ENCODE measurements around the gene MYBL2. TPM values are rescaled to one million over a fixed set of nuclear protein-coding genes. Genes with fewer than 3 reads are reported as not detected.

The MYBL2 gene
- total RNA-seq, 4 donors from 2014 or later: 0.20 TPM; not detected in 3

- whole genome bisulfite sequencing, 2 donors (ENCODE audit: low coverage in 1 of 2): 96% methylated on average over 4 of the region's 15 CpGs; no CpG with 5 or more reads in 1 of the 2 donors
- no peak overlapping the region for H3K27ac ChIP-seq
- no peaks in the 10 kb centered on the region for H3K4me1 ChIP-seq
- ATAC-seq: no peak
- TF ChIP-seq POLR2A (IDR thresholded peaks at IDR 0.05): no peak
- no peak for TF ChIP-seq POLR2AphosphoS5 (IDR thresholded peaks at IDR 0.05)
- TF ChIP-seq, protein P1, sequence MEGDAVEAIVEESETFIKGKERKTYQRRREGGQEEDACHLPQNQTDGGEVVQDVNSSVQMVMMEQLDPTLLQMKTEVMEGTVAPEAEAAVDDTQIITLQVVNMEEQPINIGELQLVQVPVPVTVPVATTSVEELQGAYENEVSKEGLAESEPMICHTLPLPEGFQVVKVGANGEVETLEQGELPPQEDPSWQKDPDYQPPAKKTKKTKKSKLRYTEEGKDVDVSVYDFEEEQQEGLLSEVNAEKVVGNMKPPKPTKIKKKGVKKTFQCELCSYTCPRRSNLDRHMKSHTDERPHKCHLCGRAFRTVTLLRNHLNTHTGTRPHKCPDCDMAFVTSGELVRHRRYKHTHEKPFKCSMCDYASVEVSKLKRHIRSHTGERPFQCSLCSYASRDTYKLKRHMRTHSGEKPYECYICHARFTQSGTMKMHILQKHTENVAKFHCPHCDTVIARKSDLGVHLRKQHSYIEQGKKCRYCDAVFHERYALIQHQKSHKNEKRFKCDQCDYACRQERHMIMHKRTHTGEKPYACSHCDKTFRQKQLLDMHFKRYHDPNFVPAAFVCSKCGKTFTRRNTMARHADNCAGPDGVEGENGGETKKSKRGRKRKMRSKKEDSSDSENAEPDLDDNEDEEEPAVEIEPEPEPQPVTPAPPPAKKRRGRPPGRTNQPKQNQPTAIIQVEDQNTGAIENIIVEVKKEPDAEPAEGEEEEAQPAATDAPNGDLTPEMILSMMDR (IDR thresholded peaks at IDR 0.05): no peak
- TF ChIP-seq EP300 (IDR thresholded peaks at IDR 0.05): no peak
- no peaks in the 10 kb centered on the region for H3K36me3 ChIP-seq
- H3K27me3 ChIP-seq: no peaks in the 10 kb centered on the region
- H3K4me3 ChIP-seq: no peak overlapping the region
- H3K9me3 ChIP-seq: no peaks in the 10 kb centered on the region
Measured at GRCh38 chr20:43711098-43711654, 44.3 kb downstream of the MYBL2 start.

DNA sequence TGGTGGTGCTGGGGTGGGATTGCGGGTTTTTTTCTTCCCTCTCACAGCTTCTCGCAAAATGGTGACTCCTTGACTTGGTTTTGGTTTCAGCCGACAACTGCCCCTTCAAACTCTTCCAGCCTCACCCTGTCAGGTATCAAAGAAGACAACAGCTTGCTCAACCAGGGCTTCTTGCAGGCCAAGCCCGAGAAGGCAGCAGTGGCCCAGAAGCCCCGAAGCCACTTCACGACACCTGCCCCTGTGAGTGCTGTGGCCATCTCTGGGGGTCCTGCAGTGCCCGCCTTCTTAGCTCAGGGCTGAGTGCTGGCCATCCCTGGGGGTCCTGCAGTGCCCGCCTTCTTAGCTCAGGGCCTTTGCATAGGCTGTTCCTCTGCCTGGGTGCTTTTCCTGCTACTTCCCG lies 48.1 kb downstream of the MYBL2 start:
- Histone ChIP-seq H3K27ac (no peak overlapping the region), H3K4me3 (no peak overlapping the region), H3K27me3 (no peaks in the 10 kb centered on the region), H3K9me3 (no peaks in the 10 kb centered on the region), H3K4me1 (no peaks in the 10 kb centered on the region), H3K36me3 (no peaks in the 10 kb centered on the region)
- WGBS, 2 donors (ENCODE audit: low coverage in 1 of 2): 100% methylated on average over 3 to 4 of the region's 9 CpGs
- ATAC-seq: no peak
- TF ChIP-seq POLR2AphosphoS5 (IDR thresholded peaks at IDR 0.05) (no peak), EP300 (IDR thresholded peaks at IDR 0.05) (no peak), POLR2A (IDR thresholded peaks at IDR 0.05) (no peak)
- TF ChIP-seq, protein P1 (IDR thresholded peaks at IDR 0.05): no peak

GRCh38 chr20:43715511-43715910 lies 48.6 kb downstream of the MYBL2 start:
- whole genome bisulfite sequencing, 2 donors (ENCODE audit: low coverage in 1 of 2): 100% methylated on average over 1 of the region's 6 CpGs; no CpG with 5 or more reads in 1 of the 2 donors
- TF ChIP-seq EP300 (IDR thresholded peaks at IDR 0.05): no peak
- TF ChIP-seq, protein P1 (IDR thresholded peaks at IDR 0.05): no peak
- no peak for TF ChIP-seq POLR2AphosphoS5 (IDR thresholded peaks at IDR 0.05)
- no peak for TF ChIP-seq POLR2A (IDR thresholded peaks at IDR 0.05)

DNA sequence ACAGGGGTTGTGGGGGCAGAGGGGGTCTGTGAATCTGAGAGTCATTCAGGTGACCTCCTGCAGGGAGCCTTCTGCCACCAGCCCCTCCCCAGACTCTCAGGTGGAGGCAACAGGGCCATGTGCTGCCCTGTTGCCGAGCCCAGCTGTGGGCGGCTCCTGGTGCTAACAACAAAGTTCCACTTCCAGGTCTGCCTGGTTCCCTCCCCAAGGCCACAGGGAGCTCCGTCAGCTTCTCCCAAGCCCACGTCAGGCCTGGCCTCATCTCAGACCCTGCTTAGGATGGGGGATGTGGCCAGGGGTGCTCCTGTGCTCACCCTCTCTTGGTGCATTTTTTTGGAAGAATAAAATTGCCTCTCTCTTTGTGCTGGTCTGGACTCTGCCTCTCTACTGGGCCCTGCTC lies 49.2 kb downstream of the MYBL2 start:
- Histone ChIP-seq H3K27ac (no peak overlapping the region), H3K4me1 (no peaks in the 10 kb centered on the region), H3K36me3 (no peaks in the 10 kb centered on the region), H3K27me3 (no peaks in the 10 kb centered on the region), H3K9me3 (no peaks in the 10 kb centered on the region), H3K4me3 (no peak overlapping the region)
- TF ChIP-seq EP300 (IDR thresholded peaks at IDR 0.05) (no peak), POLR2A (IDR thresholded peaks at IDR 0.05) (no peak), POLR2AphosphoS5 (IDR thresholded peaks at IDR 0.05) (no peak)
- TF ChIP-seq, protein P1 (IDR thresholded peaks at IDR 0.05): no peak
- WGBS, 2 donors (ENCODE audit: low coverage in 1 of 2): 83% methylated on average over 1 of the region's 4 CpGs; no CpG with 5 or more reads in 1 of the 2 donors
- ATAC-seq: no peak

More at GRCh38 chr20:43715511-43715910, 48.6 kb downstream of the MYBL2 start:
- Histone ChIP-seq H3K4me1 (no peaks in the 10 kb centered on the region), H3K4me3 (no peak overlapping the region), H3K27me3 (no peaks in the 10 kb centered on the region), H3K9me3 (no peaks in the 10 kb centered on the region), H3K36me3 (no peaks in the 10 kb centered on the region), H3K27ac (no peak overlapping the region)
- ATAC-seq: no peak

Data from gastroesophageal sphincter (tissue), 4 donors.